PFSK-1 (cell line): Measurements from ENCODE around the gene WDR11.

Experiments used
- POLR2AphosphoS5 ChIP-seq: IDR thresholded peaks from 2 replicates; pipeline ENCODE4 v1.6.1; 2012; ENCODE audit warnings: low read depth, mild to moderate bottlenecking, control low read depth, low read length, moderate library complexity
- REST ChIP-seq, 2 experiments: IDR thresholded peaks; 2 replicates each; pipeline versions ENCODE4 v1.6.1 to v1.8.0; 2011 to 2012; ENCODE audit warnings: low read depth in 2 of 2, low read length in 2 of 2, control low read depth in 1 of 2, inconsistent platforms in 1 of 2, mild to moderate bottlenecking in 1 of 2, moderate library complexity in 1 of 2; ENCODE audit not compliant: insufficient read depth in 1 of 2

- TF ChIP-seq REST (IDR thresholded peaks at IDR 0.05; ENCODE audit: insufficient read depth in 1 of 2, low read depth in 2 of 2, low read length in 2 of 2) (no peak), POLR2AphosphoS5 (no peak)
These were observed 27.9 kb upstream of the WDR11 start for GRCh38 chr10:120823266-120823665.
